HG02588 (cell line): ENCODE data around the gene NOM1.
"Not testable (repeated sequence)": the region's sequence is repeated elsewhere in the genome, so short reads cannot be mapped to it uniquely, and the experiment has no call there.

Source experiments
- ATAC-seq: cut with Tn5 transposase; IDR thresholded peaks from one replicate; pipeline ENCODE4 v1.9.1; 2021; ENCODE audit warnings: mild to moderate bottlenecking, moderate library complexity; ENCODE audit not compliant: unreplicated experiment

Gene NOM1

DNA sequence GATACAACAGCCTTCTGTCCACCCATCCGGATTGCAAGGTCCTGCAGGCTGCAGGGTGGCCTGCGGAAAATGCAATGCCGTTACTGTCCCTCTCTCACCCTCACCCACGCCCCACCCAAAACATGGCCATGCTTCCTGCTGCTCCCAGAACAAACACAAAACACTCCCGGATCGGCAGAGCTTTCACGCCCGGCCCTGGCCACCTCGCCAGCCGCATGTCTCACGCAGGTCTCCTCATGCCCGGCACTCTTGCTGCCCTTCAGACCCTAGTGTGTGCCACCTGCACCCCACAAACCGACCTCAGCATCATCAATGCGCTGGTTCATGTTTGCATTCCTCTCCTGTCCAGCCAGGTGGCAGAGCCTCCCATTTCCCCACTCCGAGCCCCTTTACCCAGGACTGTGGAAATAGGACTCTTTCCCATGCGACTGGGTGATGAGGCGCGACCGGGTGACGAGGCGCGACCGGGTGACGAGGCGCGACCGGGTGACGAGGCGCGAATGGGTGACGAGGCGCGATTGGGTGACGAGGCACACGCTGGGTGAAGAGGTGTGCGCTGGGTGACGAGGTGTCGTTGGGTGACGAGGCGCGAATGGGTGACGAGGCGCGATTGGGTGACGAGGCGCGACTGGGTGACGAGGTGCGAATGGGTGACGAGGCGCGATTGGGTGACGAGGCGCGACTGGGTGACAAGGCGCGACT is 8.9 kb upstream of the NOM1 start:
- ATAC-seq, result no peak

DNA sequence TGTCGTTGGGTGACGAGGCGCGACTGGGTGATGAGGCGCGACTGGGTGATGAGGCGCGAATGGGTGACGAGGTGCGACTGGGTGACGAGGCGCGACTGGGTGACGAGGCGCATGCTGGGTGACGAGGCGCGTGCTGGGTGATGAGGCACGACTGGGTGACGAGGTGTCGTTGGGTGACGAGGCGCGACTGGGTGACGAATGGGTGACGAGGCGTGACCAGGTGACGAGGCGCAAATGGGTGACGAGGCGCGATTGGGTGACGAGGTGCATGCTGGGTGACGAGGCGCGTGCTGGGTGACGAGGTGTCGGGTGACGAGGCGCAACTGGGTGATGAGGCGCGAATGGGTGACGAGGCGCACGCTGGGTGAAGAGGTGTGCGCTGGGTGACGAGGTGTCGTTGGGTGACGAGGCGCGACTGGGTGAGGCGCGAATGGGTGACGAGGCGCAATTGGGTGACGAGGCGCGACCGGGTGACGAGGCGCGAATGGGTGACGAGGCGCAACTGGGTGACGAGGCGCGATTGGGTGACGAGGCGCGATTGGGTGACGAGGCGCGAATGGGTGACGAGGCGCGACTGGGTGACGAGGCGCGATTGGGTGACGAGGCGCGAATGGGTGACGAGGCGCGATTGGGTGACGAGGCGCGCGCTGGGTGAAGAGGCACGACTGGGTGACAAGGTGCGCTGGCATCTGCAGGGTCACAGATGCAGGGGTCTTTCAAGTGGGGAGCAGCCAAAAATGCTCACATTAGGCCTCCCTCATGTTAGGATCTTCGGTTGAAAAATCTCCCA is 7.9 kb upstream of the NOM1 start:
- ATAC-seq, result no peak

- ATAC-seq, result no peak
Observed at GRCh38 chr7:156942708-156943090, 6.8 kb upstream of the NOM1 start.

DNA sequence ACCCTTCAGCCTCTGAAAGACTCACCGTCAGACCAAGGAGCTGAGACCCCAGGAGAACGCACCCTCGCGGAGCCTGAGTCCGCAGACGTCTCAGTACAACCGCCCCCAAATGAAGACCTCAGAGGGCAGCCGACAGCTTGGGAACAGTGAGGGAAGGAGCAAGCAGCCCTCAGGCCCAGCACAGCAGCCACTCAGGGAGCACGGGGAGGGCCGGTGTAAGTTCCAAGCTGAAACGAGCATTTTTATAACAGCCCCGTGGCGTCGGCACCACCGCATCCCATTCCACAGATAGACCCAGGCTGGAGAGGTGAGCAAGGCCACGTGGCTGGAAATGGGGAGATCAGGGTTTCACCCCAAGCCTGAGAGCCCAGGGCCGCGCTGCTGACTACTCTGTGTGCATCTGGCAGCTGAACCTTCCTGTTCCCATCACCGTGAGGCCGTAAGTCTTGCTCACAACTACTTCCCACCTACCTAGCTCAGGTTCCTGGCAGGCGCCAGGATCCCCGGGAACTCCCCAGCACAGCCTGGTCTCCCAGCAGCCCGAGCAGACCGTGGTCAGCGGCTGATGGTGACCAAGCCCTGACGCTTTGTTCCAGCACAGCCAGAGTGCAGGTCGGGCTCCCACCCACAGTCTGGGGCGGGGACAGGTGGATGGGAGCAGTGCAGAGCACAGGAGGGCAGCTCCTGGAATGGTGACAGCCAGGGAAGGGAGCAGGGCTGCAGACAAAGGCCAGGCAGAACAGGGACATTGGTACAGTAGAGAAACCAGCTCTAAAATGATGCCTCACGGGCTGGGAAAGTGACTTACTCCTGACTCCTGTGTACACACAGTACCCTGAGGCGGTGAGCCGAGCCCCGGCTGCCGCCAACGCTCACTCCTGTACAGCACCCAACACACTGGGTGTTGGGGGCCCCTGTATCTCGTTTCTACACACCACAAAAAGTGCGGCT is 6.1 kb upstream of the NOM1 start:
- no peak for ATAC-seq

DNA sequence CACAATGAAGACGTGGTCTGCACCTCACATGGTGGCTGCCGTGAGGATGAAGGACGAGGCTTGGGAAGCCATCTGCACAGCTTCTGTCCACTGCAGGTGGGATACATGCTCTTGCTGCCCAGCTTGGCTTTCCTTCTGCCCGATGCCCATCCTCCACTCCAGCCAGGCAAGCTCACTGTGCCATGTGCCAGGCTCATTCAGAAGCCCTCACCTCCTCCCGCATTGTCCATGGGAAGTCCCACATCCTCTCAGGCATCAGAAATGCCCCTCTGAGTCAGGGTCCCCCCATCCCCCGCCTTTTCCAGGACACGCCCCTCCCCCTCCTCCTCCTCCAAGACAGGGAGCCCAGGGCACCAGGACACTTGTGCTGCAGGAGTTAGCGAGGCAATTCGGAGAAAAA is 4.6 kb upstream of the NOM1 start:
- ATAC-seq, result no peak

GRCh38 chr7:156947120-156947843 is 2.2 kb upstream of the NOM1 start:
- ATAC-seq, result no peak

- ATAC-seq, result no peak
Observed at GRCh38 chr7:156948361-156948760, 1.2 kb upstream of the NOM1 start.

DNA sequence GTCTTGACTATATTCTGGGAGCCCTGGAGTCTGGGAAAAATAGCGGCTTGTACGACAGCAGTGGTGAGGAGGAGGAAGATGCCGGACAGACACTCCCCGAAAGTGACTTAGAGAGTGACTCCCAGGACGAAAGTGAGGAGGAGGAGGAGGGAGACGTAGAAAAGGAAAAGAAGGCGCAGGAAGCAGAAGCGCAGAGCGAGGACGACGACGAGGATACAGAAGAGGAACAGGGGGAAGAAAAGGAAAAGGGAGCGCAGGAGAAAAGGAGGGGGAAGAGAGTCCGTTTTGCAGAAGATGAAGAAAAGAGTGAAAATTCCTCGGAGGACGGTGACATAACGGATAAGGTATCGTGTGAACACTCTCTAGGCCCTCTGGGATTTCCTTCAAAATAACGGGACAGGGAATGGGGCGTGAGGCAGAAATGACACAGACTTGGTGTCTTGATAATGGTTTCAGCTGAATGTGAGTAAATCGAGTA is 908 bp downstream of the NOM1 start:
- no peak for ATAC-seq

GRCh38 chr7:156953215-156953614 is 3.7 kb downstream of the NOM1 start:
- ATAC-seq, result not testable (repeated sequence)

GRCh38 chr7:156954941-156955340 is 5.4 kb downstream of the NOM1 start:
- no peak for ATAC-seq

DNA sequence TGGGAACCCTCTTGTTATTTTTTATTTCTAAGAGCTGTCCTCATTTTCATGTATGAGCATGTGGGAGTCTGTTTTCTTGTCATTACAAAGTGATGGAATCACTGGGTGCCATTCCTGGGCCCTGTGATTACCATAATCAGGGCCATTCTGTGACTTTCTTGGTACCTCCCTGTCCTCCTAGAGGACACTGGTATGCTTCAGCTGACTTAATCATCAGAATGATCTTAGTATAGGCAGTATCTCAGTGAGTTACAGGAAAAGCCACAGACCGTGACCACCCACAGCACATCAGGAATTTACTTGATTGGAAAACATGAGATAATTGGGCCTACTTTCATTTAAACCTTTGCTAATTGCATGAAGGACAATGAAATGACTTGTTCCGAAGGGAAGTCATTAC is 7.2 kb downstream of the NOM1 start:
- ATAC-seq, result no peak

DNA sequence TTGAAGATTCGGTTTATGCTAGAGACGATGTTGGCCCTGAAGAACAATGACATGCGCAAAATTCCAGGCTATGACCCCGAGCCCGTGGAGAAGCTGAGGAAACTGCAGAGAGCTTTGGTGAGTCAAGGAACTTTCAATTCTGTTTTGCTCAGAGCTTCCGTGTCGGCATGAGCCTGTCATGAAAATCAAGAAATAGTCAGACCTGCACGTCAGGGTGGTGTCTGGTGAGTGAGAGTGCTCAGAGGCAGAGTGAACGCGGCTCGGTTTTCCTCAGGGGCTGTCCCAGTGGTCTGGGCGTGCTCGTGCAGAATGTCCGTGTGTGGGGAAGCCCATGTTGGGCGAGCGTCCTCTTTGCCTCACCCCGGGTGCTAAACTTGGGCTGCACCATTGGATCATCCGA is 12.6 kb downstream of the NOM1 start:
- no peak for ATAC-seq

DNA sequence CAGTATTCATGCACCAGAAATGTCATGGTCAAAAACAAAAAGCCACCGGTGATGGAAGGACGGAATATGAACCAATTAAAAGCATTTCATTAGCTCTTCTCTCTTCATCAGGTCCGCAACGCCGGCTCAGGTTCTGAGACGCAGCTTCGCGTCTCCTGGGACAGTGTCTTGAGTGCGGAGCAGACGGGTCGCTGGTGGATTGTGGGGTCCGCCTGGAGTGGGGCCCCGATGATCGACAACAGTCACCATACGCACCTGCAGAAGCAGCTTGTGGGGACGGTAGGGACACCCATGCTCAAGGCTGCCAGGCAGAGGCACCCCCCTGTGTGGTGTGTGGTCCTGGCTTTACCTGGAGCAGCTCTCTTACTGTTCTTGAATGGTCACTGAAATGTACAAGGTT is 13.4 kb downstream of the NOM1 start:
- ATAC-seq, result no peak

DNA sequence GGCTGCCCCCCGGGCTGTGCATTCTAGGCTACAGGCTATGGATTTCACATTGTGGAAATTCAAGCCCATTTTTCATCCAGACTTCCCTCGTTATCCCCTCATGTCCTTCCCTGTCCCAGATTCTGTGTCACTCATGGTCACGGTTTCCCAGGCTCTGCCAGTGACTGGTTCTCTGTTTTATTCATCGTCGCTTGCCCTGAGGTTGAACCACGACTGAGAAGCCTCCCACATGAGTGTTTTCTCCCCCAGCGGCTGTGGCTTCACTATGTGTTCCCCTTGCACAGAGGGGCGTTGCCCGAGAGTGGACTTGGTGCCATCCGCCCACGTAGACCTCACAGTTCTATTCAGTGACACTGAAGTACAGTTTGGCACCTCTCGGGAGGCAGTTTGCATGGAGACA is 14.0 kb downstream of the NOM1 start:
- ATAC-seq, result no peak

- no peak for ATAC-seq
Observed at GRCh38 chr7:156964971-156965370, 15.5 kb downstream of the NOM1 start.

- ATAC-seq, result no peak
Observed at GRCh38 chr7:156966387-156966786, 16.9 kb downstream of the NOM1 start.

GRCh38 chr7:156968183-156968582 is 18.7 kb downstream of the NOM1 start:
- no peak for ATAC-seq

GRCh38 chr7:156969972-156970420 is 20.5 kb downstream of the NOM1 start:
- ATAC-seq, result no peak

- ATAC-seq, result no peak
Observed at GRCh38 chr7:156975620-156976019, 26.1 kb downstream of the NOM1 start.

DNA sequence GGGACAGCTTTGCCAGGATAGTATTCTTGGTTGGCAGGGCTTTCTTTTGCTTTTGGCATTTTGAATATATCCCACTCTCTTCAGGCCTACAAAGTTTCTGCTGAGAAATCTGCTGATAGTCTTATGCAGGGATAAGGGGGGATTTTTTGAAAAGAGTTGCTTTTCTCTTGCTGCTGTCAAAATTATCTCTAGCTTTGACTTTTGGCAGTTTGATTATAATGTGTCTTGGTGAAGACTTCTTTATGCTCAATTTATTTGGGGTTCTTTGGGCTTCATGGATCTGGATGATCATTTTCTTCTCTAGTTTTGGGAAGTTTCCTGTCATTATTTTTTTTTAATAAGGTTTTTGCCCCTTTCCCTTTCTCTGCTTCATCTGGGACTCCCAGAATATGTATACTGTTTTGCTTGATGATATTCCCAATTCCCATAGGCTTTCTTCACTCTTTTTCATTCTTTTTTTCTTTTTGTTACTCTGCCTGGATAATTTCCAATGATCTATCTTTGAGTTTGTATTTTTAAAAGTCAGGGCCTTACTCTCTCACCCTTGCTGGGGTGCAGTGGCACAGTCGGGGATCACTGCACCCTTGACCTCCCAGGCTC is 29.6 kb downstream of the NOM1 start:
- no peak for ATAC-seq
